Hematopoietic multipotent progenitor cell treated with erythropoietin and hydrocortisone succinate and interleukin-3 and kit ligand, for 6 days (in vitro differentiated cells): Measurements from ENCODE around the gene RNU6-1.

ENCODE experiments used
- DNase-seq: peaks from one replicate; pipeline ENCODE4 v3.0.0-alpha.2; 2015

RNU6-1 gene

GRCh38 chr15:67796196-67797127 lies 43.4 kb downstream of the RNU6-1 start:
- DNase-seq, result no peak

- peak; percentile 27 for DNase-seq
These were observed 44.8 kb downstream of the RNU6-1 start for GRCh38 chr15:67794832-67795574.

- no peak for DNase-seq
These were observed 47.4 kb downstream of the RNU6-1 start for GRCh38 chr15:67792250-67792942.

GRCh38 chr15:67790610-67791319 lies 49.1 kb downstream of the RNU6-1 start:
- DNase-seq, result no peak
